Stimulated activated CD4-positive, alpha-beta T cell treated with anti-CD3 and anti-CD28 coated beads, Interleukin-1b, Interleukin-23, amount 100 ng/mL, for 1 hour (primary cell): ENCODE results near the gene S1PR3.
"Not testable (repeated sequence)": the region's sequence is repeated elsewhere in the genome, so short reads cannot be mapped to it uniquely, and the experiment has no call there.

ENCODE experiments used
- DNase-seq, 2 donors: peaks; one replicate each; pipeline ENCODE4 v3.0.0-alpha.2; 2020; ENCODE audit warnings: low read depth in 2 of 2

The S1PR3 gene

DNA sequence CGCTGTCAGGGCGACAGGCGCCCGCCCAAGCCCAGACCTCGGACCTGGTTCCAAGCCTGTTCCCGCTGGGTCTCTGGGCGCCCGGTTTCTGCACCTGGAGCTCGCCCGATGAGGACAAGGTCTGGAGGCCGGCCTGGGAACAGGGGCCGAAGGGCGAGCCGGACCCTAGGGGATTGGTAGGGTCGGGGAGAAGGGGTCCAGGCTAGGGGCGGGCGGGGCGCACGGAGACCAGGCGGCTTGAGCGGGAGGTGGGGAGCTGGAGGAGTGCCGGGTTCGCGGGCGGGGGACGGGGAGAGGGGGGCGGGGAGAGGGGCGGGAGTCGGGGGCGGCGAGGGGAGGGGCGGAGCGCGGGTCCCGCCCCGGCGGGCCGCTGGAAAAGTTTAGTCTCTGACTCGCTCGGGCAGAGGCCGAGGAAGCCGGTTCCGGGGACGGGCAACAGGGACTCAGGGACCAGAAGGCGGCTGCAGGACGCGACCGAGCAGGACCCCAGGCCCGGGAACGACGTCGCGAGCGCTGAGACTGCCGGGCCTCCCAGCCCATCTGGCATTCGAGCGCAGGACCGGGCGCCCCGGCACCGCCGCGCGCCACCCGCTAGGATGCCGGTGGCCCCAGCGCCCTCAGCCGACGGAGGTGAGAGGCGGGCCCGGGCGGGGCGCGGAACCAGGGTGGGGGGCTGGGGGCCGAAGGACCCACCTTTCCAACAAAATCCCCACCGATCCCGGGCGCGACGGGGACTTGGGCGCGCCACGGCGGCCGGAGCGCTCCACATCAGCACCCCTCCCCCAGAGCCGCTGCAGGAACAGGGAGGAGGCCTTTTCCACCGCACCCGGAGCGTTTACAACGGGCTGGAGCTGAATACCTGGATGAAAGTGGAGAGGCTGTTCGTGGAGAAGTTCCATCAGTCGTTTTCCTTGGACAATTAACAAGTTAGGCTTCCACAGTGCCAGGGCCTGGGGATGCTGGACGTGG lies at the start of gene S1PR3:
S1PR3 (plus strand) TSS at position 403 of the 969 bp plus-strand sequence. CDS start 9,733 bp downstream, outside the sequence.
- DNase-seq = peak in 1 of 2 donors; percentile 17

DNA sequence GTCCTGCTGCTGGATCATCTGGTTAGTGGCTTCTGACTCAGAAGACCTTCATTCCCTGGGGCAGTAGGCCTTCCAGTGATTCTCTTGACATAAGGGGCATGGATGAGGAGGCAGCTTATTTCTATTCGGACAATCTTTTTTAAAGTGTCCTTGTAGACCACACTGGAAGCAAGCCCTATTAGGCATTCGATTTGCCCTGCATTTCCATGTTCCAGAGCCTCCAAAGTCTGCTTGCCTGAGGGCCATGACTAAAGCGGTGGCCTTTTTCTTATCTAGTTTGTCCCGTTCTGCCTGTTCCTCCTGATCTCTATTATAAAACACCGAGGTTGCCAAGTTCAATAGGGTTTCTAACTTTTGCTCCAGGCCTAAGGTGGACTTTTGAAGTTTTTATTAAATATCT lies 49.7 kb upstream of the S1PR3 start:
- DNase-seq = not testable (repeated sequence)

DNA sequence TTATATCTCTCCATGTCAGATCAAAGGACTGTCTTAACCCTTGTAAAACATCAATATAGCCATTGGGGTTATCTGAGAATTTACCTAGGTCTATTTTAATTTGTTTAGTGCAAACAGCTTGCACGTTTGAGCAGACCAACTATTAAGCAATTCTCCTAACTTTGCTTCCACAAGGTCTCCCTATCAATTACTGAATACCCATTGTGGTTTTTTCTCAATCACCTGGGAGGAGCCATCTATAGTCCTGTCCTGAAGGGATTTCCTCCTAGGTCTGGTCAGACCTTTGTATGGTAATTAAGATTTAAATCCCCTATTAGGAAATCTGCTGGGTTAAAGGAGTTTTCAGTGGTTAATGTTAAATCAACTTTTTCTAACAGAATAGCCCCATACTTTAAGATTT lies 48.9 kb upstream of the S1PR3 start:
- no peak for DNase-seq

DNA sequence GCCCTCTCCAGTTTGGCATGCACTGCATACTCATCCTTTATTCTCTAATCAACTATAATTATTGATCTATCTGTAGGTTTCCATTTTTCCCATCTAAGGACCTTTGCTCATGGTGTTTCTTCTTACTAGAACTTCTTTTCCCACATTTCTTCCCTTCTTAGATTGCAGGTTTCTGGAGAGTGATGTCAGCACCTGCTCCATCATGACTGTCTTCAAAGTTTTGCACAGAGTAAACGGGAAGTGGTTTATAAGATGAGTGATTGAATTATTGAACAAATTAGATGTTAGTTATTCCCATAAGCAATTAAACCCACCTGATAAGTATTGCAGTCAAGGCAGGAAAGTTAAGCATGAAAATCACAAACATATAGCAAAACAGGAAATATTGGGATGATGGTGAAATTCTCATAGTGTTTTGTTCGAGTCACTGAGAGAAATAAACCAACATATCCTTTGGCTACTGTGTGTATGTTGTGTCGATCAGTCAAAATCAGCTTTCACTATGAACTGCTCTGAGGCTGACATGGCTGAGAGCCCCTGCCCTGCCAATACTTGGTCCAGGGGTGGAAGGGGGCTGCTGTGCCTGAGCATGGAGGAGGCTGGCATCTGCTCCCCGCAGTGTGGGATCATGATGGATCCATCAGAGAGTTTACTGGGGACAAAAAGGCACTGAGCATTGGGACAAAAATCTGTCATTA lies 45.5 kb upstream of the S1PR3 start:
- no peak for DNase-seq

DNA sequence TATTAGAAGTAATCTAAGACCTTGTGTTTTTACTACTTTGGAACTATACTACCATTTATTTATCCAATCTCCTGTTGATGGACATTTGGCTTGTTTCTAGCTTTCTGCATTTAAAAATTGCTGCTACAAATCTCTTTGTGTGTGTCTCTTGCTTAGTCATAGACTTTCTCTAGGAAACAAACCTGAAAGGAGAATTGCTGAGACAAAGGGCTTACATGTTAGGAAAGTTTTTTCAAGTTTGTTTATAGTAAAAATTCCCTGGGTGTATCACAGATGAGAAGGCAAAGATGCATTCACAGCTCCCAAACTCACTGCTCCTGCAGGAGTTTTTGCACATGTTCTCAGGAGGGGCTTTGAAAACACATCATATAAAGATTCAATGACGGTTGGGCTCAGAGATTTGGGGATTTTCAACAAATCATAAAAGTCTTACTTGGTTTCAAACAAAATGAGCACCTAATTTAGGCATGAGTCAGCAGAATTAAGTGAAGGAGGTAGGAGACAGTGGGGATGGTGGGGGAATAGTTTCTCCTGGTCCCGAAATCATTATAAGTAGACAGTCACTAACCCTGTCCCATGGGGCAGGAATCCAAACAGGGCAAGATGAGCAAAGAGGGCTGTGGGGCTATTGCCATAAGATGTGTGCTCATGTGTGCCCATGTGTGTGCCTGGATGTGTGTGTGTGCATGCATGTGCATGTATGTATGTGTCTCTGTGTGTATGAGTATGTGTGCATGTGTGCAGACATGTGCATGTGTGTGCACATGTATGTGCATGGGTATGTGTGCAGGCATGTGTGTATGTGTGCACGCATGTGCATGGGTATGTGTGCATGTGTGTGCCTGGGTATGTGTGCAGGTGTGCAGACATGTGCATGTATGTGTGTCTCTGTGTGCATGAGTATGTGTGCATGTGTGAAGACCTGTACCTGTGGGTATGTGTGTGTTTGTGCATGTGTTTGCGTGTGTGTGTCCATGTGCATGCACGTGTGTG lies 43.4 kb upstream of the S1PR3 start:
- DNase-seq = no peak

DNA sequence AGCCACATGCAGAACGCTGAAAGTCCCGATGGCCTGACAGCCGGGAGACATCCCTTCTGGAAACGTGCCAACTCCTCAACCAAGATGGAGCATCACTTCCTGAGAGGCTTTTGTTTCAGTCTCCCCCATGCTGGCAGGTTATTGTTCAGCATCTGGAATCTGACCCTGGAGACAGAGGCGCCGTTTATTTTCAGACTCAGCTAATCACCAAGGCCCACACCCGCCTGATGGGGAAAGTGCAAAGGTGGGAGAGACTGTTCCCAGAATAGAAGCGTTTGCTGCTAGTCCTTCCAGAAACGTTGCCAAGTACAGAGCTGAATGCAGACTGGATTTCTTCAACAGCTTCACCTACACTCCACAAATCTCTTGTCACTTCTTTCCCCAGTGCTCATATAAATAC lies 41.8 kb upstream of the S1PR3 start:
- DNase-seq = no peak

DNA sequence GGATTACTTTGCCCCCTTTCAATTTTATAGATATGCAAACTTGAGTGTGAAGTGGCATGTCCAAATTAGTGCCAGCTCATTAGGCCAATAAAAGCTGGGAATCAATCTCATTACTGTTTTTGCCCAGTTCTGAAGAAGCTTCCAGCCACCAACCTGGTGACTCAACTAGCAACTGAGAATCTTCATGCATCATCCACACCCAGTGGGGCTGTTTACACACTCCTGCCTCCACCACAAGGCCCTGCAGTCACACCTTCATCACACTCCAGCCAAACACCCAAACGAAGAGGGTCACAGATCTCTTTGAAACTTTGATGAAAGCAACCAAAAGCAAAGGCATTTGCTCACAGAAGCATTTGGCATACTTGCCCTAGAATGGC lies 41.3 kb upstream of the S1PR3 start:
- DNase-seq = no peak

DNA sequence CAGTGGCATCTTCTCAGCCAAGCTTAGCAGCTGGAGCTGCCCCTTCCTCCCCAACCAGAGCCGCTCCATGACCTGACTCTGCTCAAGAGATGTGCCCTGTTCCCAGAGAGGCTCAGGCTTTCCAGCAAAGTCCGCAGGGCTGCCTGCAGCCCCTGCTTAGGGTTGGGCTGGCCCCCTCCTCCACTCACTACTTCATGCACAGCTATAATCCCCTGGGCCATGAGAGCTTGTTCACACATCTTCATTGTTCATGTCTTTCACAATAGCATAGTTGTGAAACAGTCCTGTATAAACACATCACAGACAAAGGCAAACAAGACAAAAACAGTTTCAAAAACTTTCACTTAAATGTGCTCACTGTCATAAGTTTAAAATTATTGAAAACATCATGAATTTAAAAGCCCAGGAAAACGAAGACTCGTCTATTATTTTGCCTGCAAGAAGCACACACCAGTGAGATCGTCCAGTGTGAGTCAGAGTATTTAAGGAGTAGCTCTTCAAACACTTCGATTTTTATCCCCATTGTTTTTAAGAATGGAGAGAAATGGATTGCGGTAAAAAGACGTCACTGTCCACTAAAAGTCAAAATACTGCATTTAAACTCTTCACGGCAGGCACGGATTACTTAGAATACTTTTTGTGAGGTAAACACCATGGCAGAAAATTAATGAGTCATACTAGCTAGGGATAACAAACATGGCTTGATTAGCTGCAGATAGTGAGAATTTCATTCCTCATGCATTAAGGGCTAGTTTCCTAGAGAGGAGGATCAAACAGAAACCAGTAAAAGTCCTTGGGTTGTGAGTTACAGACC lies 40.7 kb upstream of the S1PR3 start:
- DNase-seq = no peak

DNA sequence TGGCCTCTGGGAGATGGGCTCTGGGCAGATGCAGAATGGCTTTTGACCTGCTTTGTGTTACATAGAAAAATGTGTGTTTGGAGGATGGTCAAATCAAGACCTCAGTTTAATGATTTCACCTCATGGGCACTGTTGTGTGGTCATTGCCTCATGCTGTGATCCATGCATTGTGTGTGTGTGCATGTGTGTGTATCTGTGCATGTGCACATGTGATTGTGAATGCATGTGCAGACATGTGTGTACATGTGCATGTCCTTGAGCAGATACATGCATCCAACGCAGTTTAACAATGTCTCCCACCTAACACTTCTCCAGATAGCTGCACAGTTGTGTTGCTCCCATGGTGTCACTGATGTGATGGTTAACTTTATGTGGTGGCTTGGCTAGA lies 40.1 kb upstream of the S1PR3 start:
- DNase-seq = no peak

DNA sequence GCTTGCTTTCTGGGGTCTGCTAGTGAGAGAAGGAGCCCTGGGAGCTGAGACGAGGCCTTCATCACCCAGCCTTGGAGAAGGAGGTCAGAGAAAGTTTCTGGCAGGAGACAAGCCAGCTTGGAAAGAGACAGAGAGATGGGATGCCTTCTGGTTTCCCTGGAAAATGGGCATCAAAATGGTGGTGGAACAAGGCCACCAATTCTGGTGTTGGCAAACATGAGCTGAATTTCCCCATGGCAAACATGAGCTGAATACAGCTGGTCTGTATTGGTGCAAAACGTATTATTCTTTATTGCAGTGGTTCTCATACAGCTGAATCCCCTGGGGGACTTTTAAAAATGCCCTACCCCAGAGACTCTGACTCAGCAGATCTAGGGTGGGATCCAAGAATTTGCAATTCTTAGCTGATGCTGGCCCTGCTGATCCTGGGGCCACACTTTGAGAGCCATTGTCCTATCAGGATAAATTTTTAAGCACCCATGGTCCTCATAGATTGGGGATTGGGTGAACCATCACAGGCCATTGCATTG lies 39.1 kb upstream of the S1PR3 start:
- no peak for DNase-seq

DNA sequence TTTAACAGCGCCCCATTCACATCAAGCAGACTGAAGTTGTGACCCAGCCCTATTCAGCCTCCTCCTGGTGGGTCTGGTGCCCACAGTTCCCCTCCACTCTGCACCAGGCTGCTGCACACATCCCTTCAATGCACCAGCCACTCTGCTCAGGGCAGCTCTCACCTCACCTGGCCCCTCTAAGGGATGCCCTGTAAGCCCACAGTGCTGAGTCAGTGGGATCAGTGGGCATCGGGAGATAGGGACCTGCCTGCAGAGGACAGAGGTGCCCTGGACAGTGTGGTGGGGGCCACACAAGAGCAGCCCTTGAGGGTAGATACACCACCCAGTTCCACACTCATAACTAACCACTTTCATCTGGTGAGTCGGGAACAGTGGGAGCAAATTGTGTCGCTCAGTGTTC lies 38.3 kb upstream of the S1PR3 start:
- DNase-seq = no peak

DNA sequence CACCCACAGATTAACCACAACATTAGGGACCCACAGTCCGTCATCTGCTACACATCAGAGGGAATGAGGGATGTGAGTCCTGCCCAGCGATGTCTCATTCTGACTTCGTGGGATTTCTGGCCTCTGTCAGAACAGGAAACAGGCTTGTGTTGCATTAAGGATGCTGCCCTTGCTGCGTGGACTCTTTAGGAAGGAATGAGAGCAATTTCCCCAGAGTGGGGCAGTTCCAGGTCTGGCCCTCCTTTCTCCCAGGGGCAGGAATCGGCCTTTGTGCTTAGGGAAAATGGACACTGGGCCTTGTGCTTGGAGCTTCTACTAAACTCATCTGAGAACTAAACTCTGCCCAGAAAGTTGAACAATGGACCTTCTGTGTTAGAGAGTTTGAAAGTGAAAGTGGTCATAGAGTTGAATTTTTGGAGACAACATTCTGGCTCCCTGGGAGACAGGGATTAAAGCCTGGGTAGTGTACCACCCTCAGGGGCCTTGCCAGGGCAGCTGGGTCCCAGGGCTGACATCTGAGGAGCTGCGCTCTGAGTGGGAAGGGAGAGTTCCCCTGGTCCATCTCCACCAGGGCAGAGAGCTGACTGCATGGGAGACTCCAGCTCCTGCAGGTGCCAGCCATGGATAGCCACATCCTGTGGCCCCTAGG lies 37.8 kb upstream of the S1PR3 start:
- DNase-seq = no peak

DNA sequence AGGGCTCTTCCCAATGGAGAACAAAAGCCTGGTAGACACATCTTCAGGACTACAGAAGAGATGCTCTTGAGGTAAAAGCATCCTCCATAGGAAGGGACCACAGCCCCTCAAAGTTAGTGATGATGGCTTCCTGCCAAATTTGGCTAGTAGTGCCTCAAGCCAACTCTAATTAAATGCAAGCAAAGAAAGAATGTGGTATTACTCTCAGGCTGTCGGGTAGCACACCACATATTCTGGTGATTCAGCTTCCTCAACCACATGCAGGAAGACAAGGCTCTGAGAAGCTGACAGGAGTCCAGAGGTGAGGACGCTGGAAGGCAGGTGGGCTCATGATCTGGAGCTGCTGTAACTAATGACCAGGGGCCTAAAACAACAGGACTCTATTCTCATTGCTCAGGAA lies 37.2 kb upstream of the S1PR3 start:
- DNase-seq = no peak

DNA sequence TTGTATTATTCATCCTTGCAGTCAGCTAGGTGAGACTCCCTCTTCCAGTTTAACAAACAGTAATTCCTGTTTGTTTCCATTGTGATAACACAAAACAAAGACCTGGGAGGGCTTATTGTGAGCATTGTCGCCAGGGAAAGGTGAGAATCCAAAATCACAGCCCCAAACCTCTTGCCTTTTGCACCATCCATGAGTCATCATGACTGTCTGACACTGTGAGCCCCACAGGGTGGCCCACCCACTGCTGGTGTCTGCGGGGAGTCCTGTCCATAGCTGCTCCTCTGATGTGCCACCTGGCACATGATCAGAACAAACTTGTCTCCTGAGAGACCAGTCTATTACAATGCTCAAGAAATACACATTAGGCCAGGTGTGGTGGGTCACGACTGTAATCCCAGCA lies 33.7 kb upstream of the S1PR3 start:
- DNase-seq = no peak

DNA sequence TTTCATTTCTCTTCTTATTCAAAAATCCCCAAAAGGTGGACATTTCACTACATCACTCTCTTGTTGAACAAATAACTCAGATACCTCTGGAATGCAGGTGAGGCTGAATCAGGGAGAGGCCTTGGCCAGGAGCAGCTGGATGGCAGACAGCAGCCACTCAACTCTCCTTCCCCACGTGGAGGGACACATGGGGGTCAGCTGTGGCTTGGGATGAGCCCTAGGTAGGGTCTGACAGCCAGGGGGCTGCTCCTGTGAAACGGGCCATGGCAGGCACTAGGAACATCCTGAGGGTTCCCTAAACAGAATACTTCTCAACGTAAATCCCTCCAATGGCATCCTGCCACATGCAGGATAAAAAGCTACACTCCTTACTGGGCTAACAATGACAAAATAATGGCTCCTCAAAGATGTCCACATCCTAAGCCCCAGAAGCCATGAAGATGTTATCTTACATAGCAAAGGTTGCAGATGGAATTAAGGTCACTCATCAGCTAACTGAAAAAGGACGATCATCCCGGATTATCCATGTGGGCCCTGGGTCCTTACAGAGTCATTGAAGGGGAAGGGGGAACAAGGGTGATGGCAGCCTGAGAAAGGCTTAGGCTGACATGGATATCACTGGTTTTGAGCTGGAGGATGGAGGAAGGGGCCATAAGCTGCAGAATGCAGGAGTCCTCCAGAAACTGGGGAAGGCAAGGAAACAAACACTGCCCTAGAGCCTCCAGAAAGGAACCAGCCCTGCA lies 31.4 kb upstream of the S1PR3 start:
- no peak for DNase-seq

DNA sequence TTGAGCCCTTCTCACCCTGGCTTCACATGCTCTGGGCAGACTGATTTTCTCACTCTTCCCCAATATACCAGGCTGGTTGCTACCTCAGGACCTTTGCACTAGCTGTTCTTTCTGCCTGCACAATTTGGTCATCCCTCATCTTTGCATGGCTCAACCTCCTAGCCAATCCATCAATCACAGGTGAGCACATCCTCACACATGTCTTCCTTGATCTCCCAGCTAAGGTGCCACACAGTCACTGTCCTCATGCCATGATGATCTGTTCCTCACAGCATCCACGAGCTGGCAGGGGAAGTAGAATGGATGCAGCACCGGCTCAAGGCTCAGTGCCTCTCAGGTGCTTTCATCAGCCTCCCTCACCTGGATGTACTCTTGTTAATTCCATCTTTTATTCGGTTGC lies 30.6 kb upstream of the S1PR3 start:
- no peak for DNase-seq

DNA sequence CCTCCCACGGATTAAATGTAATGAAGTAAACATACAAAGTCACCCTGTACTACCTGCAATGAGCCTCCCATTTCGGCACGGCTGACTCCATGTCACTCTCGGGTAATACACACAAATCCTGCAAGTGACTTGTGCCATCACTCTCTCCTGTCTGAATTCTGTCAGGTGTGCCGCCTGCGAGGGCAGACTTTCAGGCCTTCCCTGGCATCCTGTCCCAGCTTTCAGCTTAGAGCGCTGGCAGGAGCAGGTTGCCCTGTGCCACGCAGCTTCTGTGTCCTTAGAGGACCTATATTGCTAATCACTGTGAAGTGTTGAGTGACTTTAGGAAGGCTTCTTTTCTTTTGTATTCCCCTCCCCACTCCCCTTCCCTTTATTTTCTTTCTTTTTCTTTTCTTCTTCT lies 25.8 kb upstream of the S1PR3 start:
- no peak for DNase-seq

DNA sequence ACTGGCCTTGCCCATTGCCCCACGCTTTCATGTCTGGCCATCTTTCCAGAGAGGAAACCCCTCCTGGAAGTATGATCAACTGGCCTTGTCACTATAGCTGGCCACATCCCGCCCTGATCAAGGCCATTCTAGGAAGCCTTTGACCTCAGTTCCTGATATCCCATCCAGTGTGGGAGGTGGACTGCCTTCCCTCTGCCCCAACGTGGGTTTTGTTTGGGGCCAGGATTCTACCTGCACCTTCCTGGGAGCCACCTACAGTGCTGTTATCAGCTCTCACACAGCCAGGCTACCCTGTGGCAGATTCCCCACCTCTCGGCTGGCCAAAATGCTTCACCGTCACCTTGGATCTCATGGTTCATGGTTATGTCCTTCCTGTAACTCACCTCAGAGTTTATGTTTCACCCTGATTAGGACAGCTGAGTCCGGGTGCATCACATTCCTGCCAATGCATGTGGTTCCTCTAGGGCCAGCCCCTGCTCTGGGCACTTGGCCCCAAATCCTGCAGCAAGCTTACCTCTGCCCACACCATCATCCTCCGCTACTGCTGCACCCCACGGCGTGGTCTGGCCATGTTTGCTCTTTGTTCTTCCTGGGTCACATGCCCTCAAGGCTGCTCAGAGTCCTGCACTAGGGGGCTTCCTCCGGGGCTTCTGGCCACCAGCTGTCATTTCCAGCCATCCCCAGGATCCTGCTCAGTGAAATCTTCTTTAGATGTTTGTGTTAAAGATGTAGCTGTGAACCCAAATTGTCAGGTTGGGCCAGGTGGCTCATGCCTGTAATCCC lies 24.2 kb upstream of the S1PR3 start:
- DNase-seq = no peak

DNA sequence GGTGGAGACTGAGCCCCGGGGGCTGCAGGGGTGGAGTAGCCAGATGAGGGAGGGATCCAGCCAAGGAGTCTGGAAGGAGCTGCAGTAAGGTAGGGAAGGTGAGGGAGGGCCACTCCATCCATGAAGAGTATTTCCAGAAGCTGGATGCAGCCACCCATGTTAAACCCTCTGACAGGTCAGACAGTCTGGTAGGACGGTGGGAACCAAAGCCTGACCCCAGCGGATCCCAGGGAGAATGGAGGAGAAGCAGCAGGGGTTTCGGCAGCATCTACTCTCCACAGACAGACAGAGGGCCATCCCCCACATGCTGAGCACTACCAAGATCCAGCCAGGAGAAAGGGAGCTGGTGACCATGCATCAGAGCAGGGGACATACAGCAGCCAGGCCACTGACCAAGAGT lies 22.5 kb upstream of the S1PR3 start:
- no peak for DNase-seq
